GM12801 (cell line): ENCODE measurements around the gene REXO4.

Experiments used
- CTCF ChIP-seq: IDR thresholded peaks from one replicate; pipeline ENCODE4 v1.5.1; 2011; ENCODE audit warnings: control low read depth; ENCODE audit not compliant: insufficient read length; ENCODE audit errors: extremely low read depth

The REXO4 gene

GRCh38 chr9:133357656-133358055, 60.2 kb downstream of the REXO4 start:
- TF ChIP-seq CTCF = no peak

GRCh38 chr9:133356391-133357091, 61.3 kb downstream of the REXO4 start, which contains the start of the genes SURF1 and SURF2:
TSS of gene SURF1 (minus strand) at chr9:133356487. CDS start at chr9:133356453, 34 bp downstream.
TSS of gene SURF2 (plus strand) at chr9:133356550. CDS start at chr9:133356593, 43 bp downstream.
- TF ChIP-seq CTCF = no peak
